Thyroid gland (tissue), 4 donors: ENCODE results near the gene MICALL1.

ENCODE experiments used
- CTCF ChIP-seq, 6 experiments: fragments of 200-600 bp in 3 of 6; fragments of 450-650 bp in 3 of 6; sonication (generic) in 3 of 6; IDR thresholded peaks; one replicate each; pipeline ENCODE4 v1.5.1; 2016 to 2019; ENCODE audit warnings: antibody characterized with exemption in 6 of 6, mild to moderate bottlenecking in 2 of 6, inconsistent platforms in 1 of 6, moderate library complexity in 1 of 6
- POLR2A ChIP-seq, 2 donors: fragments of 450-650 bp; IDR thresholded peaks; one replicate each; pipeline ENCODE4 v1.6.1; 2017; ENCODE audit warnings: antibody characterized with exemption in 2 of 2, mild to moderate bottlenecking in 2 of 2, moderate library complexity in 1 of 2

GRCh38 chr22:37910890-37911672 is 5.0 kb downstream of the MICALL1 start:
- no peak for TF ChIP-seq POLR2A (IDR thresholded peaks at IDR 0.05)
- TF ChIP-seq CTCF (IDR thresholded peaks at IDR 0.05) = no peak
